Suprapubic skin (tissue), 4 donors: Measurements from ENCODE around the gene CA9. TPM values are rescaled to one million over a fixed set of nuclear protein-coding genes. Genes with fewer than 3 reads are reported as not detected.

Experiments used
- DNase-seq, 2 donors: peaks; one replicate each; pipeline ENCODE4 v3.0.0-alpha.2; 2019; ENCODE audit warnings: low spot score in 2 of 2
- H3K27ac ChIP-seq: fragments of 200-600 bp; sonication (generic); one replicate; pipeline ENCODE4 v1.5.1; 2019
- H3K27me3 ChIP-seq: fragments of 200-600 bp; sonication (generic); one replicate; pipeline ENCODE4 v1.5.1; 2019
- H3K36me3 ChIP-seq: fragments of 200-600 bp; sonication (generic); one replicate; pipeline ENCODE4 v1.5.1; 2019
- H3K4me1 ChIP-seq: fragments of 200-600 bp; sonication (generic); one replicate; pipeline ENCODE4 v1.5.1; 2019
- H3K4me3 ChIP-seq: fragments of 200-600 bp; sonication (generic); one replicate; pipeline ENCODE4 v1.5.1; 2019; ENCODE audit warnings: mild to moderate bottlenecking
- H3K9me3 ChIP-seq: fragments of 200-600 bp; sonication (generic); one replicate; pipeline ENCODE4 v1.5.1; 2019
- CTCF ChIP-seq, 2 donors: fragments of 200-600 bp in 1 of 2; fragments of 450-650 bp in 1 of 2; sonication (generic) in 1 of 2; IDR thresholded peaks; one replicate each; pipeline ENCODE4 v1.5.1; 2016 to 2019; ENCODE audit warnings: antibody characterized with exemption in 2 of 2, mild to moderate bottlenecking in 1 of 2, moderate library complexity in 1 of 2
- EP300 ChIP-seq: sonication (generic); formaldehyde crosslinking; IDR thresholded peaks from one replicate; pipeline ENCODE4 v1.6.1; 2017; ENCODE audit warnings: antibody characterized with exemption
- POLR2A ChIP-seq, 2 donors: fragments of 450-650 bp; IDR thresholded peaks; one replicate each; pipeline ENCODE4 v1.6.1; 2017; ENCODE audit warnings: antibody characterized with exemption in 2 of 2, mild to moderate bottlenecking in 2 of 2, moderate library complexity in 2 of 2
- POLR2AphosphoS5 ChIP-seq, 3 donors: sonication (generic); formaldehyde crosslinking; IDR thresholded peaks; one replicate each; pipeline ENCODE4 v1.6.1; 2017; ENCODE audit warnings: antibody characterized with exemption in 3 of 3
- WGBS: methylation state at CpG from one replicate; pipeline ENCODE4 v1.1.5; 2018; 5-methylcytosine and 5-hydroxymethylcytosine counted together
- total RNA-seq, 4 donors: library from RNA; depleted of rRNA; stranded (reverse); fragments of >200 nt; gene quantifications; one replicate each; pipeline ENCODE4 v1.1.0, GENCODE V29; 2016

The CA9 gene
- total RNA-seq, 4 donors from 2014 or later: 2.1 to 5.7 (median 2.8) TPM; not detected in 1

GRCh38 chr9:35656831-35657545 is 16.7 kb upstream of the CA9 start:
- H3K27me3 ChIP-seq: no peaks in the 10 kb centered on the region
- TF ChIP-seq POLR2AphosphoS5 (IDR thresholded peaks at IDR 0.05) (no peak), EP300 (no peak), CTCF (IDR thresholded peaks at IDR 0.05) (no peak), POLR2A (IDR thresholded peaks at IDR 0.05) (no peak)
- WGBS: 19% methylated on average over 25 of the region's 25 CpGs
- H3K9me3 ChIP-seq: no peaks in the 10 kb centered on the region
- H3K4me3 ChIP-seq: peak overlapping the region; percentile 83
- H3K27ac ChIP-seq: peak overlapping the region; percentile 98
- peaks cover 47% of the 10 kb centered on the region for H3K4me1 ChIP-seq
- DNase-seq: no peak
- peaks cover 4% of the 10 kb centered on the region for H3K36me3 ChIP-seq

GRCh38 chr9:35657546-35658136 is 16.1 kb upstream of the CA9 start, which contains the start of gene RMRP:
RMRP (minus strand) TSS chr9:35658019.
- H3K4me3 ChIP-seq: peak within 1 kb of the TSS; percentile 83
- DNase-seq: peak; percentile 98 to 99
- TF ChIP-seq EP300 (peak; percentile 94), POLR2A (IDR thresholded peaks at IDR 0.05) (no peak), CTCF (IDR thresholded peaks at IDR 0.05) (peak in 1 of 2 donors; percentile 37), POLR2AphosphoS5 (IDR thresholded peaks at IDR 0.05) (peak in 2 of 3 donors; percentile 66 to 97)
- peaks cover 4% of the 10 kb centered on the region for H3K36me3 ChIP-seq
- peak within 1 kb of the TSS; percentile 98 for H3K27ac ChIP-seq
- no peaks in the 10 kb centered on the region for H3K9me3 ChIP-seq
- H3K4me1 ChIP-seq: peaks cover 45% of the 10 kb centered on the region
- H3K27me3 ChIP-seq: no peaks in the 10 kb centered on the region
- under 1% methylated on average over 20 of the region's 42 CpGs for WGBS

- Histone ChIP-seq H3K4me1 (peaks cover 43% of the 10 kb centered on the region), H3K27me3 (no peaks in the 10 kb centered on the region), H3K36me3 (peaks cover 4% of the 10 kb centered on the region), H3K4me3 (peak within 1 kb of the TSS; percentile 83), H3K9me3 (no peaks in the 10 kb centered on the region), H3K27ac (peak within 1 kb of the TSS; percentile 98)
- peak; percentile 76 to 88 for TF ChIP-seq POLR2A (IDR thresholded peaks at IDR 0.05)
- no peak for TF ChIP-seq EP300
- TF ChIP-seq CTCF (IDR thresholded peaks at IDR 0.05): peak in 1 of 2 donors; percentile 73
- no peak for TF ChIP-seq POLR2AphosphoS5 (IDR thresholded peaks at IDR 0.05)
- WGBS: 0% methylated on average over 13 of the region's 67 CpGs
- peak; percentile 90 to 91 for DNase-seq
These were observed 15.4 kb upstream of the CA9 start, which contains the start of gene CCDC107 for GRCh38 chr9:35658137-35658967. CCDC107 (plus strand) TSS chr9:35658292; CDS start chr9:35658380, 88 bp downstream.

GRCh38 chr9:35658968-35659220 is 14.8 kb upstream of the CA9 start:
- TF ChIP-seq POLR2A (IDR thresholded peaks at IDR 0.05): no peak
- no peak for TF ChIP-seq CTCF (IDR thresholded peaks at IDR 0.05)
- no peak for TF ChIP-seq EP300
- H3K4me3 ChIP-seq: peak overlapping the region; percentile 83
- peaks cover 4% of the 10 kb centered on the region for H3K36me3 ChIP-seq
- peak overlapping the region; percentile 98 for H3K27ac ChIP-seq
- 0% methylated on average over 2 of the region's 2 CpGs for WGBS
- peaks cover 43% of the 10 kb centered on the region for H3K4me1 ChIP-seq
- H3K27me3 ChIP-seq: no peaks in the 10 kb centered on the region
- H3K9me3 ChIP-seq: no peaks in the 10 kb centered on the region
- DNase-seq: no peak

GRCh38 chr9:35659340-35659739 is 14.4 kb upstream of the CA9 start:
- DNase-seq: no peak
- no peaks in the 10 kb centered on the region for H3K9me3 ChIP-seq
- H3K27me3 ChIP-seq: no peaks in the 10 kb centered on the region
- TF ChIP-seq POLR2A (IDR thresholded peaks at IDR 0.05) (no peak), POLR2AphosphoS5 (IDR thresholded peaks at IDR 0.05) (peak in 1 of 3 donors; percentile 17), EP300 (peak; percentile 75), CTCF (IDR thresholded peaks at IDR 0.05) (no peak)
- H3K36me3 ChIP-seq: peaks cover 4% of the 10 kb centered on the region
- 46% methylated on average over 3 of the region's 3 CpGs for WGBS
- peak overlapping the region; percentile 98 for H3K27ac ChIP-seq
- H3K4me3 ChIP-seq: peak overlapping the region; percentile 83
- H3K4me1 ChIP-seq: peaks cover 43% of the 10 kb centered on the region
